ENCODE results near the gene SNX7. TPM values are rescaled to one million over a fixed set of nuclear protein-coding genes. Genes with fewer than 3 reads are reported as not detected.

The SNX7 gene
- total RNA-seq, 1 experiment from 2014 or later: 25.3 TPM

- no peaks in the 10 kb centered on the region; the same call in 1 of the 2 replicates for H4K20me1 ChIP-seq (ENCODE audit: insufficient read depth)
- no TSS peak for BruUV-seq (replicated peaks)
- H3K4me3 ChIP-seq: no peak overlapping the region
- POLR2A ChIA-PET (ENCODE audit: unreplicated experiment): no interaction called here
- H3F3A ChIP-seq (ENCODE audit: insufficient read depth, low read depth): no peaks in the 10 kb centered on the region
- TF ChIP-seq CTCF (conservative IDR thresholded peaks at IDR 0.05): no peak
- TF ChIP-seq EZH2 (IDR thresholded peaks at IDR 0.05; ENCODE audit: low read depth): no peak
- H3K9me3 ChIP-seq (ENCODE audit: insufficient read depth, low read depth): no peaks in the 10 kb centered on the region
- intact Hi-C loops (cut with micrococcal nuclease; ENCODE audit: unreplicated experiment): loop anchor here (10.0 kb wide), 1 partner anchor 194 kb away; no protein-coding TSS in a partner anchor
- no peak overlapping the region for H3K4me2 ChIP-seq
- no peaks in the 10 kb centered on the region for H3K27me3 ChIP-seq (ENCODE audit: insufficient read depth, low read depth)
- H2AFZ ChIP-seq: no peak overlapping the region
- DNase-seq: no peak
- H3K4me1 ChIP-seq (replicated peaks; ENCODE audit: insufficient read depth): peaks cover 3% of the 10 kb centered on the region
- H3K27ac ChIP-seq: no peak overlapping the region
- no peaks in the 10 kb centered on the region for H3K9me2 ChIP-seq (ENCODE audit: insufficient read depth)
- no peaks in the 10 kb centered on the region for H3K36me3 ChIP-seq (ENCODE audit: low read depth)
- CTCF ChIA-PET: no interaction called here
- H3K79me2 ChIP-seq (ENCODE audit: low read depth): peaks cover 17% of the 10 kb centered on the region
Observed at GRCh38 chr1:98668733-98669132, 7.2 kb downstream of the SNX7 start.

DNA sequence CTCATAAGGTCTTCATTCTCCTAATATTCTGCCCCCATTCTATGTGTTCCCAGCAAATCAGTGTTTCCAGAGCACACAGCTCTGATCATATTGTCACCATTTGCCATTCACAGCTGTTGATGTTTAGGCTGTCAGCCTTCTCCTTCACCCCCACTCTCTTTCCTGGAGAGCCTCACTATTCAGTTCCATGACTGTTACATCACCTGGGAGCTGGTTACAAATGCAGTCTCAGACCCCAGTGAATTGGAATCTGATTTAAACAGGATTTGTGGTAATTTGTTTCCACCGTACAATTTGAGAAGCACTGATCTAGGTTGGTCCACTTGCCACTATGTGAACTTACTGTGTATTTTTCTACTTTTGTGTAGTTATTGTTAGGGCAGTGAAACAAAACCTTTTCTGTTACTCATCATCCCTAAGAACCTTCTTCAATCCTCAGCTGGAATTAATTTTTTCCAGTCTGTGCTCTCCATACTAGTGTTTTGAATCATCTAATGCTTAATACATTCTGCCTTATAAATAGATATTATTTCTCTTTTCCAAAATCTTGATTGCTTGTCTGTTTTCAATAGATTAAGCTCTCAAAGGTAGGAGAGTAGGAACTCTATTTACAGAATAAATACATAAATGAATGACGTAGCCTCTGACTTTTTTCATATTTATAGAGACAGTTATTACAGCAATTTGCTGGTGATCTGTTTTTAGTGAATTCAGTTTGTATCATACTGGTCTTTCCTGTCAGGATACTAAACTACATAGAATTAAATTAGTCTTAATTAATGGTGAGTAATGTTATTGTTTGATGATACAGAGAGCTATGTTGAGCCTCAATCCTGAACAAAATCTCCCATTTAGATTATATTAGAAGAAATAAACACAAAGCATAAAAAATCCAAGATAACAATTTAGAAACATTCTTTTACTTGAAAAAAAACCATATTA lies 8.1 kb downstream of the SNX7 start:
- H3K27ac ChIP-seq: no peak overlapping the region
- H3K79me2 ChIP-seq (ENCODE audit: low read depth): peaks cover 9% of the 10 kb centered on the region
- H3K9me2 ChIP-seq (ENCODE audit: insufficient read depth): no peaks in the 10 kb centered on the region
- DNase-seq: no peak
- H2AFZ ChIP-seq: no peak overlapping the region
- H3K4me3 ChIP-seq: no peak overlapping the region
- H3K27me3 ChIP-seq (ENCODE audit: insufficient read depth, low read depth): no peaks in the 10 kb centered on the region
- no TSS peak for BruUV-seq (replicated peaks)
- no peaks in the 10 kb centered on the region; the same call in 1 of the 2 replicates for H4K20me1 ChIP-seq (ENCODE audit: insufficient read depth)
- ChIA-PET POLR2A (ENCODE audit: unreplicated experiment) (no interaction called here), CTCF (no interaction called here)
- TF ChIP-seq CTCF (conservative IDR thresholded peaks at IDR 0.05) (no peak), EZH2 (IDR thresholded peaks at IDR 0.05; ENCODE audit: low read depth) (no peak)
- no peak overlapping the region for H3K4me2 ChIP-seq
- H3K4me1 ChIP-seq (replicated peaks; ENCODE audit: insufficient read depth): no peaks in the 10 kb centered on the region
- intact Hi-C loops (cut with micrococcal nuclease; ENCODE audit: unreplicated experiment): loop anchor here (10.0 kb wide), 1 partner anchor 195 kb away; no protein-coding TSS in a partner anchor
- no peaks in the 10 kb centered on the region for H3K36me3 ChIP-seq (ENCODE audit: low read depth)
- H3F3A ChIP-seq (ENCODE audit: insufficient read depth, low read depth): no peaks in the 10 kb centered on the region
- H3K9me3 ChIP-seq (ENCODE audit: insufficient read depth, low read depth): no peaks in the 10 kb centered on the region

DNA sequence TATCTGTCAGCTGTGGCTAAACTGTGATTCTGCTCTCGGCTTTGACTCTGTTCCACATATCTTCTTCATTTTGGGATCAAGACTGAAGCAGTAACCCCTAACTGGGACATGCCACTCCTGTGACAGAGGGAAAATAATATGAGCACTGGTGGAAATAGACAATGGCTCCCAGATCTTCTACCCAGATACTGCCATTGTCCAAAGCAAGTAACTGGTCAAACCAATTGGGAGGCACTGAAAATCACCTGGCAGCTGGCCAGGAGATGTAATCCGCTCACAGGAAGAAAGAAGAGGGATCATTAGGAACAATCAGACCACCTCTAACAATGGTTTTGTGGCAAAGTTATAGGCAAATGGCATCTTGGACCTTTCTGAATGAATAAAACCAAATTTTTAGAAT lies 10.7 kb downstream of the SNX7 start:
- no peak for TF ChIP-seq EZH2 (IDR thresholded peaks at IDR 0.05; ENCODE audit: low read depth)
- no peak for TF ChIP-seq CTCF (conservative IDR thresholded peaks at IDR 0.05)
- no peaks in the 10 kb centered on the region for H3F3A ChIP-seq (ENCODE audit: insufficient read depth, low read depth)
- ChIA-PET POLR2A (ENCODE audit: unreplicated experiment) (no interaction called here), CTCF (no interaction called here)
- intact Hi-C loops (cut with micrococcal nuclease; ENCODE audit: unreplicated experiment): no loop called here
- no peaks in the 10 kb centered on the region for H3K36me3 ChIP-seq (ENCODE audit: low read depth)
- H2AFZ ChIP-seq: no peak overlapping the region
- no peak overlapping the region for H3K4me3 ChIP-seq
- H3K79me2 ChIP-seq (ENCODE audit: low read depth): no peaks in the 10 kb centered on the region
- H3K9me3 ChIP-seq (ENCODE audit: insufficient read depth, low read depth): no peaks in the 10 kb centered on the region
- H3K27me3 ChIP-seq (ENCODE audit: insufficient read depth, low read depth): no peaks in the 10 kb centered on the region
- no peak overlapping the region for H3K4me2 ChIP-seq
- no peaks in the 10 kb centered on the region for H3K4me1 ChIP-seq (replicated peaks; ENCODE audit: insufficient read depth)
- no TSS peak for BruUV-seq (replicated peaks)
- no peaks in the 10 kb centered on the region; the same call in 1 of the 2 replicates for H4K20me1 ChIP-seq (ENCODE audit: insufficient read depth)
- DNase-seq: no peak
- H3K27ac ChIP-seq: no peak overlapping the region
- no peaks in the 10 kb centered on the region for H3K9me2 ChIP-seq (ENCODE audit: insufficient read depth)
